WTC11 (cell line): Measurements from ENCODE around the gene KIF2A. TPM values are rescaled to one million over a fixed set of nuclear protein-coding genes. Genes with fewer than 3 reads are reported as not detected.

Source experiments
- ATAC-seq: fragments of 200-7000 bp; cut with Tn5 transposase; 2 replicates; pipeline ENCODE4 v1.10.0; 2021; ENCODE audit warnings: mild to moderate bottlenecking, moderate library complexity
- CTCF ChIA-PET: fragments of 300-600 bp; sonication (Branson Sonifier 250); formaldehyde crosslinking; loops from one replicate; lab custom pipeline; 2021; ENCODE audit warnings: antibody characterized with exemption; lab: Charles Lee
- POLR2A ChIA-PET: fragments of 350-600 bp; sonication (Branson Sonifier 250); formaldehyde crosslinking; loops from one replicate; lab custom pipeline; 2021; ENCODE audit warnings: antibody characterized with exemption; lab: Charles Lee
- DNase-seq: peaks from one replicate; pipeline ENCODE4 v3.0.0; 2021; ENCODE audit warnings: low spot score
- H3K27ac Mint-ChIP-seq: 2 replicates; pipeline ENCODE4 v1.8.0; 2021; ENCODE audit warnings: mixed read lengths
- H3K27me3 Mint-ChIP-seq: 2 replicates; pipeline ENCODE4 v1.8.0; 2021; ENCODE audit warnings: low read depth, mild to moderate bottlenecking, moderate library complexity, mixed read lengths
- H3K36me3 Mint-ChIP-seq: 2 replicates; pipeline ENCODE4 v1.8.0; 2021; ENCODE audit warnings: mixed read lengths
- H3K4me1 Mint-ChIP-seq: 2 replicates; pipeline ENCODE4 v1.8.0; 2022; ENCODE audit warnings: mixed read lengths
- H3K4me3 Mint-ChIP-seq: 2 replicates; pipeline ENCODE4 v1.8.0; 2021; ENCODE audit warnings: mild to moderate bottlenecking, moderate library complexity, mixed read lengths
- H3K9me3 Mint-ChIP-seq: 2 replicates; pipeline ENCODE4 v1.8.0; 2021; ENCODE audit warnings: mixed read lengths
- CREB1 ChIP-seq: sonication (generic); formaldehyde crosslinking; IDR thresholded peaks from 2 replicates; pipeline ENCODE4 v1.8.0; 2023; ENCODE audit warnings: mild to moderate bottlenecking, missing genetic modification reagents
- CREM ChIP-seq: sonication (generic); formaldehyde crosslinking; IDR thresholded peaks from 2 replicates; pipeline ENCODE4 v1.8.1; 2022; ENCODE audit warnings: mild to moderate bottlenecking, missing genetic modification reagents, moderate library complexity
- ELF4 ChIP-seq: sonication (generic); formaldehyde crosslinking; IDR thresholded peaks from 2 replicates; pipeline ENCODE4 v1.8.1; 2022; ENCODE audit warnings: low read depth, mild to moderate bottlenecking, moderate library complexity, missing genetic modification reagents
- ETV6 ChIP-seq: sonication (generic); formaldehyde crosslinking; IDR thresholded peaks from 2 replicates; pipeline ENCODE4 v1.8.1; 2022; ENCODE audit warnings: mild to moderate bottlenecking, missing genetic modification reagents
- FOXJ3 ChIP-seq: sonication (generic); formaldehyde crosslinking; IDR thresholded peaks from 2 replicates; pipeline ENCODE4 v1.9.0; 2021; ENCODE audit warnings: missing genetic modification reagents, mild to moderate bottlenecking, borderline replicate concordance
- FOXK1 ChIP-seq: sonication (generic); formaldehyde crosslinking; IDR thresholded peaks from 2 replicates; pipeline ENCODE4 v1.8.0; 2022; ENCODE audit warnings: mild to moderate bottlenecking, moderate library complexity, missing genetic modification reagents
- FOXP4 ChIP-seq: sonication (generic); formaldehyde crosslinking; IDR thresholded peaks from 2 replicates; pipeline ENCODE4 v1.8.0; 2022; ENCODE audit warnings: mild to moderate bottlenecking, missing genetic modification reagents
- KAT7 ChIP-seq: sonication (generic); formaldehyde crosslinking; IDR thresholded peaks from 2 replicates; pipeline ENCODE4 v1.8.1; 2023; ENCODE audit warnings: missing genetic modification reagents, mild to moderate bottlenecking, borderline replicate concordance
- MXD4 ChIP-seq: fragments of 250-450 bp; sonication (Bioruptor Pico); IDR thresholded peaks from 2 replicates; pipeline ENCODE4 v1.8.0; 2021; ENCODE audit warnings: mild to moderate bottlenecking, moderate library complexity, borderline replicate concordance
- SMAD3 ChIP-seq: sonication (generic); formaldehyde crosslinking; IDR thresholded peaks from 2 replicates; pipeline ENCODE4 v1.8.0; 2022; ENCODE audit warnings: missing genetic modification reagents, mild to moderate bottlenecking, borderline replicate concordance
- SOX15 ChIP-seq: fragments of 250-450 bp; sonication (Bioruptor Pico); IDR thresholded peaks from 2 replicates; pipeline ENCODE4 v1.9.0; 2021; ENCODE audit warnings: mild to moderate bottlenecking
- USF2 ChIP-seq: sonication (generic); formaldehyde crosslinking; IDR thresholded peaks from 2 replicates; pipeline ENCODE4 v1.8.1; 2023; ENCODE audit warnings: mild to moderate bottlenecking, missing genetic modification reagents, moderate library complexity
- ZMAT4 ChIP-seq: fragments of 250-450 bp; sonication (Bioruptor Pico); IDR thresholded peaks from 2 replicates; pipeline ENCODE4 v1.9.0; 2021; ENCODE audit warnings: mild to moderate bottlenecking
- ZNF263 ChIP-seq: sonication (generic); formaldehyde crosslinking; IDR thresholded peaks from 2 replicates; pipeline ENCODE4 v1.8.1; 2022; ENCODE audit warnings: low read depth, mild to moderate bottlenecking, moderate library complexity, missing genetic modification reagents
- ZNF317 ChIP-seq: sonication (generic); formaldehyde crosslinking; IDR thresholded peaks from 2 replicates; pipeline ENCODE4 v1.8.1; 2023; ENCODE audit warnings: low read depth, mild to moderate bottlenecking, moderate library complexity, missing genetic modification reagents, borderline replicate concordance
- ZNF532 ChIP-seq: fragments of 250-450 bp; sonication (Bioruptor Pico); IDR thresholded peaks from 2 replicates; pipeline ENCODE4 v1.9.0; 2021; ENCODE audit warnings: mild to moderate bottlenecking, borderline replicate concordance
- total RNA-seq: library from RNA; stranded (reverse); gene quantifications from 3 replicates; pipeline ENCODE4 v1.2.3, GENCODE V29; 2021
- TF ChIP-seq, protein P1 (sequence below): sonication (generic); formaldehyde crosslinking; conservative IDR thresholded peaks from 2 replicates; pipeline ENCODE4 v1.8.1; 2022; ENCODE audit warnings: mild to moderate bottlenecking, missing genetic modification reagents
- TF ChIP-seq, protein P2 (sequence below): sonication (generic); formaldehyde crosslinking; IDR thresholded peaks from 2 replicates; pipeline ENCODE4 v1.8.0; 2023; ENCODE audit warnings: missing genetic modification reagents, mild to moderate bottlenecking, borderline replicate concordance
- TF ChIP-seq, protein P3 (sequence below): sonication (generic); formaldehyde crosslinking; IDR thresholded peaks from 2 replicates; pipeline ENCODE4 v1.8.1; 2023; ENCODE audit warnings: mild to moderate bottlenecking, moderate library complexity, missing genetic modification reagents

KIF2A gene
- total RNA-seq, 1 experiment from 2014 or later: 77.8 TPM

DNA sequence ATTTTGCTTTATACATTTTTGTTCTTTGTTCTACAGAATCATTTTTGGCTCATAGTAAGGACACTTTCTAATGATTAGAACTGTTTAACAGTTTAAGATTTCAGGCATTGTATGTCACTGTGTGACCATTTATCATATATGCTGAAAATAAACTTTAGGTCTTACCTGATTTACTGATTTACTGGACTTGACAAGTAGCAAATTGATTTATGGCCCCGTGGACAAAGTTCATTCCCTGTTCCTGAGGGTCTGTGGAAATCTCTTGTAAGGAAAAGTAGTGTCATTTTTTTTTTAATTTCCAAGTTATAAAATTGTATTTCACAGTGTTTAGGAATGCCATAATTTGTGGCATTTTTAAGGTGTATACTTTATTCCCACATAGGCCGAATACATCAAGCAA is 40.7 kb downstream of the KIF2A start:
- Mint-ChIP-seq H3K4me3 (no peak overlapping the region), H3K36me3 (peaks cover 23% of the 10 kb centered on the region), H3K27ac (no peak overlapping the region), H3K9me3 (no peaks in the 10 kb centered on the region), H3K27me3 (no peaks in the 10 kb centered on the region), H3K4me1 (peaks cover under 1% of the 10 kb centered on the region; the same call in 1 of the 2 replicates)
- CTCF ChIA-PET: no interaction called here
- no peak for DNase-seq
- TF ChIP-seq, protein P1, sequence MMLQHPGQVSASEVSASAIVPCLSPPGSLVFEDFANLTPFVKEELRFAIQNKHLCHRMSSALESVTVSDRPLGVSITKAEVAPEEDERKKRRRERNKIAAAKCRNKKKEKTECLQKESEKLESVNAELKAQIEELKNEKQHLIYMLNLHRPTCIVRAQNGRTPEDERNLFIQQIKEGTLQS (CRISPR knock-in tag): no peak
- TF ChIP-seq USF2 (CRISPR knock-in tag) (no peak), ZMAT4 (CRISPR knock-in tag) (no peak), SOX15 (CRISPR knock-in tag) (no peak), FOXP4 (CRISPR knock-in tag) (no peak), ELF4 (CRISPR knock-in tag) (no peak), ZNF317 (CRISPR knock-in tag) (no peak), CREM (no peak), SMAD3 (CRISPR knock-in tag) (no peak), FOXK1 (CRISPR knock-in tag) (no peak)
- TF ChIP-seq, protein P2, sequence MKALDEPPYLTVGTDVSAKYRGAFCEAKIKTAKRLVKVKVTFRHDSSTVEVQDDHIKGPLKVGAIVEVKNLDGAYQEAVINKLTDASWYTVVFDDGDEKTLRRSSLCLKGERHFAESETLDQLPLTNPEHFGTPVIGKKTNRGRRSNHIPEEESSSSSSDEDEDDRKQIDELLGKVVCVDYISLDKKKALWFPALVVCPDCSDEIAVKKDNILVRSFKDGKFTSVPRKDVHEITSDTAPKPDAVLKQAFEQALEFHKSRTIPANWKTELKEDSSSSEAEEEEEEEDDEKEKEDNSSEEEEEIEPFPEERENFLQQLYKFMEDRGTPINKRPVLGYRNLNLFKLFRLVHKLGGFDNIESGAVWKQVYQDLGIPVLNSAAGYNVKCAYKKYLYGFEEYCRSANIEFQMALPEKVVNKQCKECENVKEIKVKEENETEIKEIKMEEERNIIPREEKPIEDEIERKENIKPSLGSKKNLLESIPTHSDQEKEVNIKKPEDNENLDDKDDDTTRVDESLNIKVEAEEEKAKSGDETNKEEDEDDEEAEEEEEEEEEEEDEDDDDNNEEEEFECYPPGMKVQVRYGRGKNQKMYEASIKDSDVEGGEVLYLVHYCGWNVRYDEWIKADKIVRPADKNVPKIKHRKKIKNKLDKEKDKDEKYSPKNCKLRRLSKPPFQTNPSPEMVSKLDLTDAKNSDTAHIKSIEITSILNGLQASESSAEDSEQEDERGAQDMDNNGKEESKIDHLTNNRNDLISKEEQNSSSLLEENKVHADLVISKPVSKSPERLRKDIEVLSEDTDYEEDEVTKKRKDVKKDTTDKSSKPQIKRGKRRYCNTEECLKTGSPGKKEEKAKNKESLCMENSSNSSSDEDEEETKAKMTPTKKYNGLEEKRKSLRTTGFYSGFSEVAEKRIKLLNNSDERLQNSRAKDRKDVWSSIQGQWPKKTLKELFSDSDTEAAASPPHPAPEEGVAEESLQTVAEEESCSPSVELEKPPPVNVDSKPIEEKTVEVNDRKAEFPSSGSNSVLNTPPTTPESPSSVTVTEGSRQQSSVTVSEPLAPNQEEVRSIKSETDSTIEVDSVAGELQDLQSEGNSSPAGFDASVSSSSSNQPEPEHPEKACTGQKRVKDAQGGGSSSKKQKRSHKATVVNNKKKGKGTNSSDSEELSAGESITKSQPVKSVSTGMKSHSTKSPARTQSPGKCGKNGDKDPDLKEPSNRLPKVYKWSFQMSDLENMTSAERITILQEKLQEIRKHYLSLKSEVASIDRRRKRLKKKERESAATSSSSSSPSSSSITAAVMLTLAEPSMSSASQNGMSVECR (CRISPR knock-in tag): no peak
- ATAC-seq: no peak
- POLR2A ChIA-PET: no interaction called here

GRCh38 chr5:62347928-62348327 is 41.9 kb downstream of the KIF2A start:
- ATAC-seq: no peak
- H3K27me3 Mint-ChIP-seq: no peaks in the 10 kb centered on the region
- no peaks in the 10 kb centered on the region for H3K4me1 Mint-ChIP-seq
- H3K4me3 Mint-ChIP-seq: no peak overlapping the region
- ChIA-PET CTCF (no interaction called here), POLR2A (no interaction called here)
- H3K36me3 Mint-ChIP-seq: peaks cover 30% of the 10 kb centered on the region
- H3K27ac Mint-ChIP-seq: no peak overlapping the region
- no peak for DNase-seq
- no peaks in the 10 kb centered on the region for H3K9me3 Mint-ChIP-seq
- TF ChIP-seq FOXJ3 (CRISPR knock-in tag) (no peak), ZNF263 (CRISPR knock-in tag) (no peak), KAT7 (CRISPR knock-in tag) (no peak), ETV6 (CRISPR knock-in tag) (no peak), MXD4 (no peak), CREB1 (CRISPR knock-in tag) (no peak), ZNF532 (CRISPR knock-in tag) (no peak), USF2 (CRISPR knock-in tag) (no peak)
- TF ChIP-seq, protein P3, sequence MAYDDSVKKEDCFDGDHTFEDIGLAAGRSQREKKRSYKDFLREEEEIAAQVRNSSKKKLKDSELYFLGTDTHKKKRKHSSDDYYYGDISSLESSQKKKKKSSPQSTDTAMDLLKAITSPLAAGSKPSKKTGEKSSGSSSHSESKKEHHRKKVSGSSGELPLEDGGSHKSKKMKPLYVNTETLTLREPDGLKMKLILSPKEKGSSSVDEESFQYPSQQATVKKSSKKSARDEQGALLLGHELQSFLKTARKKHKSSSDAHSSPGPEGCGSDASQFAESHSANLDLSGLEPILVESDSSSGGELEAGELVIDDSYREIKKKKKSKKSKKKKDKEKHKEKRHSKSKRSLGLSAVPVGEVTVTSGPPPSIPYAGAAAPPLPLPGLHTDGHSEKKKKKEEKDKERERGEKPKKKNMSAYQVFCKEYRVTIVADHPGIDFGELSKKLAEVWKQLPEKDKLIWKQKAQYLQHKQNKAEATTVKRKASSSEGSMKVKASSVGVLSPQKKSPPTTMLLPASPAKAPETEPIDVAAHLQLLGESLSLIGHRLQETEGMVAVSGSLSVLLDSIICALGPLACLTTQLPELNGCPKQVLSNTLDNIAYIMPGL (CRISPR knock-in tag): no peak
